IPS-20b (cell line): ENCODE measurements around the gene FNDC3B.

Source experiments
- H3K27ac ChIP-seq: one replicate; pipeline ENCODE4 v1.5.1; 2013; ENCODE audit warnings: low read length
- H3K27me3 ChIP-seq: 2 replicates; pipeline ENCODE4 v1.6.1; 2013; ENCODE audit warnings: mild to moderate bottlenecking, low read length, inconsistent platforms; ENCODE audit not compliant: insufficient read depth
- H3K36me3 ChIP-seq: 2 replicates; pipeline ENCODE4 v1.6.1; 2013; ENCODE audit warnings: low read depth, mild to moderate bottlenecking, inconsistent platforms, low read length, moderate library complexity; ENCODE audit not compliant: insufficient read depth
- H3K4me1 ChIP-seq: 2 replicates; pipeline ENCODE4 v1.6.1; 2013; ENCODE audit warnings: mild to moderate bottlenecking, control low read depth, inconsistent platforms, low read length, moderate library complexity; ENCODE audit not compliant: insufficient read depth
- H3K4me3 ChIP-seq: 2 replicates; pipeline ENCODE4 v1.5.1; 2013; ENCODE audit warnings: mild to moderate bottlenecking, low read length, inconsistent platforms
- H3K9ac ChIP-seq: 2 replicates; pipeline ENCODE4 v1.6.1; 2013; ENCODE audit warnings: low read depth, mild to moderate bottlenecking, inconsistent platforms, low read length, moderate library complexity
- H3K9me3 ChIP-seq: 2 replicates; pipeline ENCODE4 v1.6.1; 2013; ENCODE audit warnings: mild to moderate bottlenecking, low read depth, low read length, inconsistent platforms; ENCODE audit not compliant: insufficient read depth

Gene FNDC3B

DNA sequence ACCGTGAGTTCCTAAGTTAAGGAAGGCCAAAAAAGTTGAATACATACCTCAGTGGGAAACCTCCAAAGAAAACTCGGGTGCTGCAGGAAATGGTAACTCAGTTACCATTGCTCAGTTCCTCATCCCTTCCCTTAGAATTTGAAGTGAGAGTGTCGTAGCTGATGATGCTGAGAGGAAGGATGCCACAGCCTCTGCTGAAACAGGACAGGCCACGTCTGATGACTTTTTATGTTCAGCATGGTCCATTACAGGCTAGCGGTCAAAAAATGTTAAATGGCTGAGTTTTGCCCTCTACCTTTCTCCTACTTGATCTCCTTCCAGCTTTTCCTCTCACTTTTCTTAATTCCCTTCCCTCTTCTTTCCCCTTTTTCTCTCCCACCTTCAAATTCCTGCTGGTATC lies 273.3 kb downstream of the FNDC3B start:
- Histone ChIP-seq H3K4me1 (peaks cover 18% of the 10 kb centered on the region), H3K9ac (no peak overlapping the region; the same call in 1 of the 2 replicates), H3K9me3 (no peaks in the 10 kb centered on the region), H3K4me3 (no peak overlapping the region), H3K27ac (no peak overlapping the region), H3K36me3 (peaks cover 69% of the 10 kb centered on the region), H3K27me3 (no peaks in the 10 kb centered on the region)

DNA sequence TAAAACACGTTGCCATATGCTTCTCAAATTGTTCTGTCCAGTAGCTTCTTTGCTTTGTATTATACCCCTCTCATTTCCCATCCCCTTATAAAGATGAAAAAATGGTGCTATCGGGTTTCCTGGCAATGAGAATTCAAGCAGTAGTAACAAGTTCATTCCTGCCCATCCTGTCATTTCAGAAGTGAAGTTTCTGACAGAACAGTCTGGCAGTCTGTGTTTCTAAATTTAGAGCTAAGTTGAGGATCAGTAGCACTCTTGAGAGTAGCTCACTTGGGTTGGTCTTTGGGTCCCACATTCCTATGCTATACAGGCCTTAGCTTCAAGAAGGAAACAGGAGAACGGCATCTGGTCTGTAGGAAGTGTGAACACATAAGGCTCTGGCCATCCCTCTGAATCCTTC lies 274.3 kb downstream of the FNDC3B start:
- H3K9ac ChIP-seq: no peak overlapping the region
- H3K4me1 ChIP-seq: peaks cover 18% of the 10 kb centered on the region
- no peaks in the 10 kb centered on the region for H3K9me3 ChIP-seq
- no peak overlapping the region for H3K27ac ChIP-seq
- no peaks in the 10 kb centered on the region for H3K27me3 ChIP-seq
- H3K4me3 ChIP-seq: no peak overlapping the region
- H3K36me3 ChIP-seq: peaks cover 61% of the 10 kb centered on the region

- Histone ChIP-seq H3K36me3 (peaks cover 58% of the 10 kb centered on the region), H3K4me3 (no peak overlapping the region), H3K27ac (no peak overlapping the region), H3K4me1 (peaks cover 18% of the 10 kb centered on the region), H3K9me3 (no peaks in the 10 kb centered on the region), H3K27me3 (no peaks in the 10 kb centered on the region), H3K9ac (no peak overlapping the region)
These were observed 275.3 kb downstream of the FNDC3B start for GRCh38 chr3:172314591-172315160.

- Histone ChIP-seq H3K9ac (no peak overlapping the region), H3K4me3 (no peak overlapping the region), H3K4me1 (peaks cover 12% of the 10 kb centered on the region), H3K9me3 (no peaks in the 10 kb centered on the region), H3K27ac (no peak overlapping the region), H3K27me3 (no peaks in the 10 kb centered on the region), H3K36me3 (peaks cover 55% of the 10 kb centered on the region)
These were observed 276.2 kb downstream of the FNDC3B start for GRCh38 chr3:172315401-172316091.

GRCh38 chr3:172316758-172317157 lies 277.4 kb downstream of the FNDC3B start:
- Histone ChIP-seq H3K4me3 (no peak overlapping the region), H3K9ac (no peak overlapping the region), H3K9me3 (no peaks in the 10 kb centered on the region), H3K27me3 (no peaks in the 10 kb centered on the region), H3K36me3 (peaks cover 49% of the 10 kb centered on the region), H3K27ac (no peak overlapping the region), H3K4me1 (peaks cover 12% of the 10 kb centered on the region)

DNA sequence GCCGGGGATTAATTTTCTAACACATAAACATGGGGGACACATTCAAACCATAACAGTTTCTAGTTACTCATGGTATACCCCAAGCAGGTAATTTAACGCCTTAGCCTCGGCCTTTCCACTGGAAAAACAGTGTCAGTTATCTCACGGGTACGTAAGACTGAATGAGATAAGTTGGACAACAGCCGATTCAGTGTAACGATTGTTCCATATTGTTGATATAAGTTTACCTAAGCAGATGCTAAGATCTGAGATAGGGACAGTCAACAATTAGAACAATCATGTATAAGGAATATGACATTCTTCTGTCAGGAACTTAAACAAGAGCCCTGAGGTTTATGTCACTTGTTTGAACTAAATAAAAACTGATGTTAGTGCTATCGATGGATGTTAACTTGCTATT lies 278.1 kb downstream of the FNDC3B start:
- Histone ChIP-seq H3K4me3 (no peak overlapping the region), H3K9me3 (no peaks in the 10 kb centered on the region), H3K4me1 (peaks cover 12% of the 10 kb centered on the region), H3K9ac (no peak overlapping the region), H3K27ac (no peak overlapping the region), H3K27me3 (no peaks in the 10 kb centered on the region), H3K36me3 (peaks cover 42% of the 10 kb centered on the region)

DNA sequence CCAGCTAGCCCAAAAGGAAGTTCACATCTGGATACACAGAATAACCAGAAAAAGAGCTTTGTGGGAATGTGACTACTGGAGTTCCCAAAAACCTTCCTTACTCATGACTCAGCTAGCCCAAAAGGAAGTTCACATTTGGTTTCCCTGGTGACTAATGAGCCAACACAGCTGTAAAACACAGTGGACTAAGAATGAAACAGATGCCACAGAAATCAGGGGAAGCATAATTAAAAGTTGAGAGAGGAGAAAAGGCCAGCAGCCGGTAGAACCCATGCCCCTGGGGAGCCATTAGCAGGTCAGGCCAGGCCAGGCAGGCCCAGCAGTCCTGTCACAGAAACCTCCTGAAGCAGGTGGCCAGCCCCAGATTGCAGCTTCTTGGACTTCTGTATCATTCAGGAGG lies 278.6 kb downstream of the FNDC3B start:
- Histone ChIP-seq H3K36me3 (peaks cover 37% of the 10 kb centered on the region), H3K27me3 (no peaks in the 10 kb centered on the region), H3K27ac (no peak overlapping the region), H3K9me3 (no peaks in the 10 kb centered on the region), H3K4me3 (no peak overlapping the region), H3K9ac (no peak overlapping the region), H3K4me1 (peaks cover 12% of the 10 kb centered on the region)

- H3K9me3 ChIP-seq: no peaks in the 10 kb centered on the region
- H3K27me3 ChIP-seq: no peaks in the 10 kb centered on the region
- peaks cover 30% of the 10 kb centered on the region for H3K36me3 ChIP-seq
- peaks cover 7% of the 10 kb centered on the region for H3K4me1 ChIP-seq
- H3K9ac ChIP-seq: no peak overlapping the region
- H3K27ac ChIP-seq: no peak overlapping the region
- H3K4me3 ChIP-seq: no peak overlapping the region
These were observed 280.2 kb downstream of the FNDC3B start for GRCh38 chr3:172319595-172319994.

DNA sequence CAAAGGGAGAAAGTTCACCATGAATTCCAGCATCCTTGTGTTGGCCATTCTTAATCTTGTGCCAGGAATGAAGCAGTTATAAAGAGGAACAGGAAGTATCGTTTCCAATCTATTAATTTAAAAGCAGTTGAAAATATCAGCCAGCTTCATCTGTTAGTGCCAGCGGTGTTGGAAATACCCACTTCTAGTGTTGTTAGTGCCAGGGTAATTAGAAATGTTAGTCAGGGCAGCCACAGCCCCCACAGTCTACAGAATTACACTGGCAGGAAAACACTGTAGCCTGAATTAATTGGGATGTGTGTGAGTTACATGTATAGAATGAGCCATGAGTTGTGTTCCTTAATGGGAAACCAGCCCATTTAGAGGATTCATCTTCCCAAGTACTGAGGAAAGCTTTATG lies 281.1 kb downstream of the FNDC3B start:
- Histone ChIP-seq H3K4me1 (peaks cover 3% of the 10 kb centered on the region), H3K9ac (no peak overlapping the region)

GRCh38 chr3:172321035-172321434 lies 281.7 kb downstream of the FNDC3B start:
- Histone ChIP-seq H3K4me1 (no peaks in the 10 kb centered on the region), H3K27ac (no peak overlapping the region), H3K9ac (no peak overlapping the region), H3K27me3 (no peaks in the 10 kb centered on the region), H3K4me3 (no peak overlapping the region), H3K36me3 (peaks cover 42% of the 10 kb centered on the region), H3K9me3 (no peaks in the 10 kb centered on the region)

More for the DNA sequence above, 281.1 kb downstream of the FNDC3B start:
- Histone ChIP-seq H3K27ac (no peak overlapping the region), H3K27me3 (no peaks in the 10 kb centered on the region), H3K36me3 (peaks cover 38% of the 10 kb centered on the region), H3K4me3 (no peak overlapping the region), H3K9me3 (no peaks in the 10 kb centered on the region)

DNA sequence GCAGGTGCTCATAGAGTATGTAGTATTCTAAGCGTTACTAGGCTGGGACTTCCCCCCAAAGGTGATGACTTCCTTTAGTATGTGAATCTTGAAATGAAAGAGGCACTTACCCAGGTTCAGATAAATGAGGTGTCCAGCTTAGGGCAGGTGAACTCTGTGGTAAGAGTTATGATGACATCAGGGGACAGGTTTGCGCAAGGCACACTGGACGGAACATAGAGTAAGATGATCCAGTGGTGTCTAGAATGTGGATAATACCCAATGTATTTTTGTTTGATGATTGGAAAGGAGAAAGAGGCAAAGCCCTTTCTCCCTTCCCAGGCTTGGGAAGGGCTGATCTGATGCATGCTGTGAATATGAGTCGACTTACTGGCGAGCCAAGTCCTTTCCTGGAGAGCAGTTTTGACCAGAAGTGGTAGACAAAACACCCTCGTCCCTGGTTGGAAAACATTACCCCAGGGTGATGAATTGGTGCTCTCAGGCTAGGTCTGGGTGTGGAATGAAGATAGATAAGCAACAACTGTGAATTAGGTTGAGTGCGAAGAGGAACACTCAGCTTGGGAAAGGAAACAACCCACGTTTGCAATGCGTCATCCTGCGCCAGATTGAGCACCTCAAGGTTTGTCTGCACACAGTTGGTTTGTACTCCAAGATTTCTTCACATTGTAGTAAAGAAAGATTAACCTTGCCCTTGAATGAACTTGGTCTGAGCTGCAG lies 284.7 kb downstream of the FNDC3B start:
- H3K36me3 ChIP-seq: peaks cover 48% of the 10 kb centered on the region
- no peak overlapping the region for H3K4me3 ChIP-seq
- H3K27me3 ChIP-seq: no peaks in the 10 kb centered on the region
- no peaks in the 10 kb centered on the region for H3K9me3 ChIP-seq
- no peak overlapping the region for H3K27ac ChIP-seq
- H3K4me1 ChIP-seq: no peaks in the 10 kb centered on the region
- H3K9ac ChIP-seq: no peak overlapping the region
